GM19463 (cell line): Measurements from ENCODE around the gene CHST8.
"Not testable (repeated sequence)": the region's sequence is repeated elsewhere in the genome, so short reads cannot be mapped to it uniquely, and the experiment has no call there.

ENCODE experiments used
- ATAC-seq: cut with Tn5 transposase; IDR thresholded peaks from one replicate; pipeline ENCODE4 v1.9.1; 2021; ENCODE audit warnings: mild to moderate bottlenecking, moderate library complexity; ENCODE audit not compliant: unreplicated experiment

CHST8 gene

DNA sequence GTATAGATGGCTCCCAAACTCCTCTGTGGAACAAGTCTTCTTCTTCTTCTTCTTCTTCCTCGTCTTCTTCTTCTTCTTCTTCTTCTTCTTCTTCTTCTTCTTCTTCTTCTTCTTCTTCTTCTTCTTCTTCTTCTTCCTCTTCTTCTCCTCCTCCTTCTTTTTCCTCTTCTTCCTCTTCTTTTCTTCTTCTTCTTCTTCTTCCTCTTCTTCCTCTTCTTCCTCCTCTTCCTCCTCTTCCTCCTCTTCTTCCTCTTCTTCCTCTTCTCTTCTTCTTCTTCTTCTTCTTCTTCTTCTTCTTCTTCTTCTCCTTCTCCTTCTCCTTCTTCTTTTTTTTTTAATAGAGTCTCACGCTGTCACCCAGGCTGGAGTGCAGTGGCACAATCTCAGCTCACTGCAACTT lies 3.4 kb upstream of the CHST8 start:
- not testable (repeated sequence) for ATAC-seq

DNA sequence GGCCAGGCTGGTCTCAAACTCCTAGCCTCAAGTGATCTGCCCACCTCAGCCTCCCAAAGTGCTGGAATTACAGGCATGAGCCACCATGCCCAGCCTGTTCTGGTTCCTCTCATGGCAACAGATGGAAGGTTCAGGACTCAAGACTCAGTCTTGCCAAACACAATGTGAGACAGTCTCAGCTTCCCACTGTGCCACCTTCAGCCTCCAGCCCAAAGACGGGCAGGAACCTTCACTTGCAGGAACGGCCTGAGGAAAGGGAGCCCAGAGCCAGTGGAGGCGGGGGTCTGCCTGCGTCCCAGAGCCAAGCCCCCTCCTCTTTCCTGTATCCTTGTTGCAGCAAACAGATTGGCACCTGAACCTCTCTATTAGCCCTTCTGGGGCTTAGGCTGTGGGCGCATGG lies 2.9 kb upstream of the CHST8 start:
- ATAC-seq = no peak

DNA sequence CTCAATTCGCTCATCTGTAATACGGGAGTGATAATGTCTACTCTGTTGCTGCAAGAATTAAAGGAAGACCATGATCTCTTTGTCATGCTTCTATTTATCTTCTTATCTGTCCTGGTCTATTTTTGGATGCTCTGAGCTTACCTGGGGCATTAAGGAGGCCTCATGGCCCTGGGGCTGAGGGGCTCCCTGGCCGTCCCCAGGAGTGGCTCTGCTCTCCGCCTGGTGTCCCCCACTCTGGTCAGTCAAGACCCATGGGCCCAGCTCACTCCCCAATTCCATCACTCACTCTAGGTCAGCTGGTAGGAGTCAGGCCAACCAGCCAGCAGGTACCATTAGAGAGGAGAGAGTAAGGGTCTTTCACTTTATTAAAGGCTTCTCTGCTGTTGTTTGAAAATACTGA lies 1.1 kb upstream of the CHST8 start:
- no peak for ATAC-seq

DNA sequence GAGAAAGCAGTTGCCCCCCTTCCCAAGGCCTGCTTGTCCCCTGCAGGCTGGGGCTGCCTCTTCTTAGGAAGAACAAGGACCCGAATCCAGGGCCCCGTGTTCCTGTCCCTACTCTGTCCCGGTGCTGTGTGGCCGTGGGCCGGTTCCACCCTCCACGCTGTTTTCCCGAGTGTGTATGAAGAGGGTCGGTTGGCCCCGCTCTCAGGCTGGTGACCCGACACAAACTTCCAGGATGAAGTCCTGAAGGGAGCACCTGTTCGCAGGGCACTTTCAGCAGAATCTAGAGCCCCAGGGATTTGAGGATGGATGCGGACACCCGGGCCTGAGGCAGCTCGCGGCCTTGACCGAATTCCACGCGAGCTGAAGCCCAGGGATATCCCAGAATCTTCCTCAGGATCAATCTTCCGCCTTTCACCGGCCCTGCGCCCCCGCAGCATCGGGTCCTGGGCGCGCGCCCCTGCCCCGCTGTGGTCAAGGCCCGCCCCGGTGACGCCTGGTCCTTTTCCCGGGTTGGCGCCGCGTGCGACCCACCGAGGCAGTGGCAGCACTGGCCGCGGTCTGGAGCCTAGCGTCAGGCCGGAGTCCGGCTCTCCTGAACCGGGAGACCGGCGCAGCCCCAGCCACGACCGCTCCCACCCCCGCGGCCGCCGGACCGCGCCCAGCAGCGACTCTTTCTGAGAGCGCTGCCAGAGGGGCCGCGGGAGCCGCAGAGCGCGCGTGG lies 528 bp upstream of the CHST8 start:
- ATAC-seq = no peak

DNA sequence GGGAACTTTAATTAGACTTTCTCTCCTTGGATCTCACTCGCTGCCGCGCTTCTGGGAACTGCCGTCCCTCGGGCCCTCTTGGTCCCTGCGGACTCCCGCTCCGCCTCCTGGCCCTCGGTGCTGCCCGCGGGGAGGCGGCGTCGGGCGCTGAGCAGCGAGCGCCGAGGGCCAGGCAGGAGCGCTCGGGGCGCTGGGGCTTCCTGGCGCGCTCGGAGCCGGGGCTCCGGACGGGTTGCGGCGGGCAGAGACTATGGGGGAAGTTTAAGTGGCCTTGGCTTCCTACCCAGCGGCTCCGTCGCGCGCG lies 704 bp downstream of the CHST8 start:
- ATAC-seq = no peak

DNA sequence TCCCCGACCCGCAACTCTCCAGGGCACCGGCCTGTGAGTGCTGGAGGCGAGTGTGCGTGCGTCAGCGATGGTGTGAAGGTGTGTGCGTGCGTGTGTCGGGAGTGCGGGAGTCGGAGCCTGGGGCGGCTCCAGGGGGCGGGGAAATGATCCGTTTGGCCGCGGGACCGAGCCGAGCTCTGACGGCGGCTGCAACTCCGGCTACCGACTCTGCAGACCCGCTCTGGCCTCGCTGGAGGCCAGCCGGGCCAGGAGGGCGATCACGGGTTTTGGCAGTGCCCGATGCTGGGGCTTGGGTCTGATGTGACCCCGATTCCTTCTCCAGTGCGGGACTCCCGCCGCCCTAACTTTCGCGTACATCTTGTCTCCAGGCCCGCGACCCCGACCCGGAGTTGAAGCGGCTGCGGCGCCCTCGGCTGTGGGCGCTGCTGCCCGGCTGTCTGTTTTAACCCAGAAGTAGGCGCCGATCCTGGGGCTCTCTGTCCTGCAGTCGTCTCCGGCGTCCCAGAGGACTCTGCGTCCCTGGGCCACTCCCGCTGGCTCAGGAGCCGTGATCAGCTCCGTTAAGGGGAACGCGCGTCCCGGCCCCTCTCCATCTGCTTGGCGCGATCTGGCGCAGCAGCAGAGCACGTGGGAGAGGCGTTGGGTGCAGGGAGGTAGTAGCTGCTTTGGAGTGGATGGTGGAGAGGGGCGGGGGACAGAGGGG lies 1.2 kb downstream of the CHST8 start:
- no peak for ATAC-seq

DNA sequence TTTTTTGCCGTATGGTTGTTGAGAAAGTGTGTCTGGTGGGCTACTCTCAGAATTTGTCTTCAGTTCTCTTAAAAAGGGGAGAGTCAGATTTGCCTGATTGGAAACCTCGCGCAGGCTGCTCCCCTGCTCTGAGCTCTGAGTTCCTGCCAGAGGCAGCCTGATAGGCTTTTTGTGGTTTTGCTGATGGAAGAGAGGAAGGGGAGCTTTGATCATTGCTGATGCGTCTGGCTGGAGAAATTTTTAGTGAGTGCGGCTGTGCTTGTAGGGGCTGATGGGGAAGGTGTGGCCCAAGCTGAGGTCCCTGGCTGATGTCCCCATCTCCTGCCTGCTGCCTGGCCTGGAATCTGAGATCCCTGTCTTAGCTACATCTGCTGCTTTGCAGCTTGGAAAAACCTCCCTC lies 2.8 kb downstream of the CHST8 start:
- ATAC-seq = no peak

DNA sequence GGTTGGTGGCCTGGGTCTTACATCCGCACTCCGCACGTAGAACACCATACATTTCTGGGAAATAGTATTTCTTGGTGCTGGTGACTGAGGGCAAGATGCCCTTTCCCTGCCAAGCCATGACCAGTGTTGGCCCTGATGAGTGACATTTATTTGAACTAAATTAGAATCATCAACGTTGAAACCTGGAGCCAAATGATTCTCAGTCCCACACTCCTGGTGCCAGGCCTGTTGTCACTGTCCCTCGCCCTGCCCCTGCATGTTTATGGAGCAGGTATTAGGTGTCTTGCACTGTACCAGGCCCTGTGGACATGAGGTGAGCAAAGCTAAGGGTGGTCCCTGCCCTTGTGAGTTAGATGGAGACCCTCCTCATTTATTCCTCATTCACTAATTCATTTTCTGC lies 5.8 kb downstream of the CHST8 start:
- ATAC-seq = no peak

DNA sequence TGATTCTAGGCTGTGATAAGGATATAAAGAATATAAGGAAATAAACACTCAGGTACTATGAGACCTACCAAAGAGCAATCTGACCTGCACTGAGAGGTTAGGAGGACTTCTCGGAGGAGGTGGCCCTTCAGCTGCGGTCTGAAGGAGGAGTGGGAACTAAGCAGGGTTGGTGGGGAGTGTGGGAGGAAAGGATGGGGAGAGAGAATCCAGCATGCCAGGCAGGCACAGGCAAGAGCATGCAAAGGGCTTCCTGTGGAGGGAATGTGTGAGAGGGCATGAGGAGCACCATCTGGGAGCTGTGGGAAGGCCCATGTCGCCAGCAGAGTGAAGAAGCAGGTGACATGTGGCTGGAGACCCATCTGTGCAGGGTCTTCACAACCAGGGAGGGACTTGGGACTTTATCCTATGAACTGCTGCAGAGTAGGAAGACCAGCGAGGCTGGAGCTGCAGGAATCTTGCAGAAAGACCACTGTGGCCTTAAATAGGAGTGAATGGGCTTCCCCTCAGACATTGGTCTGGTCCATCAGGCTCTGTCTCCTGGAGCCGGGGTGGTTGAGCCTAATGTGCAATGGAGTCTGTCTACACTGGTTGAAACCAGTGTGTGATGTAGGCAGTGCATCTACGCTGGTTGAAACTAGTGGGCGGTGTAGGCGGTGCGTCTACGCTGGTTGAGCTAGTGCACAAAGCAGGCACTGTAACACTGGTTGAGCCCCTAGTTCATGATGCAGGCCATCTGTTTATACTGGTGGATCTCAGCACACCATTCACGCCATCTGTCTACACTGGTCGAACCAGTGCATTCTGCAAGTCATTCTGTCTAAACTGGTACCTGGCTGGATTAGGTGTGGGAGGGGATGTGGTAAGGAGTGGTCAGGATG lies 6.4 kb downstream of the CHST8 start:
- ATAC-seq = no peak

DNA sequence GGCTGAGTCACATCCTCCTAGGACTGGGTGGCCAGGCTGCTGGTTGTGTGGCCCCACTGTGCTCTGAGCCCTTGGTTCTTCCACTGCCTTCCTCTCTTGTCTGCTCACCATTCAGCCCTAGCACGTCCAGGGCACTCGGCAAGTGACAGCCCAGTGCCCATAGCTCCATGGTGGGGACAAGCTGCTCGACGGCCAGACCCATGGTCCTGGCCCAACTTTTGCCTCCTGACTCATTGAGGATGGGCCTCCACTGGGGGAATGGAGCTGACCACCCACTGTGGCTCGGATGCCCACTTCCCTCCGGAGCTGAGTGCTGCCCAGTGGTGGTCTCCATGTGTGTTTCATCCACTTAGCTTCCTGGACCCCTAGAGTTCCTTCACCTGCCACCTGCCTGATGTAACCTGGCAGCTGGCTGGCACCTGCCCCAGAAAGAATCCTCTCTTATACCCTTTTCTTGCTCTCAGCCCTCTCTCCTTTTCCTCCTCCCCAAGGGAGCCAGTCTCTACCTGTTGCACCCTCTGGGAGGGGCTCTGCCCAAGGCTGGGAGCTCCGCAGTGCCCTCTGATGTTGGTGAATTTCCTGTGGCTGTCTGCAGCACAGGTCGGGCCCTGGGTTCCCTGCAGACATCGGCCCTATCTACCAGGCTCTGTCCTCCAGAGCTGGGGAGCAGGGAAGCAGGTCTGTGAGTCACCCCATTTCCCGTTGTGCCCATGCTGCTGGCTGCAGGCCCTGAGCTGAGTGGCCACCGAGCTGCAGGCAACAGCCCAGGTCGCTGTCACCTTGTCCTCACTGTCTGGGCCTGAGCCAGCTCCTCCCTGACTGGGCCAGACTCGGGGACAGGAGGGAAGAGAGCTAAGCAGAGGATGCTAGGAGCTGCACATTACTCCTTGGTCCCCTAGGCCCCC lies 7.4 kb downstream of the CHST8 start:
- no peak for ATAC-seq

DNA sequence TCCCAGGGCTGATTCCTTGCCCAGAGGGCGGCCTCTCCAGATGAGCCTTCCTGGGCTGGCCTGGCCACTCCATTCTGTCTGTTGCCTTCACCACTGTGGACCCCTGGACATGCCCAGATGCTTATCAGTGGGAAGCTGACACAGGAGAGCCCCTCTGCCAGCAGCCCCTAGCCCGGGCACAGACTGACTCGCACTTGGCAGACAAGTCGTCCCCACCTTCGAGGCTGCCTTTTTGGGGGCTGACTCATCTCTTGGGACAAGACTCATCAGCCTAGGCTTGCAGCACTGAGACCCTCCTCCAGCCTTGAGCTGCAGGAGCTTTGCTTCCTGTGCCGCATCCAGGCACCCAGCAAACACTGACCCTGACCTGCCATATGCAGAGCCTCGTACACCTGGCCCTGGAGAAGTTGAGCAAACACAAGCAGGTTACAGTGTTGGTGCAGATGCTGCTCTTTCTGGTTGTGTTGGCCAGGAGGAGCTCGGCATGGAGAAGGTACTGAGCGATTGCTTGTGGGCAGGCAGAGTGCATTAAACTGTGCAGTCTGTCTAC lies 8.1 kb downstream of the CHST8 start:
- no peak for ATAC-seq

DNA sequence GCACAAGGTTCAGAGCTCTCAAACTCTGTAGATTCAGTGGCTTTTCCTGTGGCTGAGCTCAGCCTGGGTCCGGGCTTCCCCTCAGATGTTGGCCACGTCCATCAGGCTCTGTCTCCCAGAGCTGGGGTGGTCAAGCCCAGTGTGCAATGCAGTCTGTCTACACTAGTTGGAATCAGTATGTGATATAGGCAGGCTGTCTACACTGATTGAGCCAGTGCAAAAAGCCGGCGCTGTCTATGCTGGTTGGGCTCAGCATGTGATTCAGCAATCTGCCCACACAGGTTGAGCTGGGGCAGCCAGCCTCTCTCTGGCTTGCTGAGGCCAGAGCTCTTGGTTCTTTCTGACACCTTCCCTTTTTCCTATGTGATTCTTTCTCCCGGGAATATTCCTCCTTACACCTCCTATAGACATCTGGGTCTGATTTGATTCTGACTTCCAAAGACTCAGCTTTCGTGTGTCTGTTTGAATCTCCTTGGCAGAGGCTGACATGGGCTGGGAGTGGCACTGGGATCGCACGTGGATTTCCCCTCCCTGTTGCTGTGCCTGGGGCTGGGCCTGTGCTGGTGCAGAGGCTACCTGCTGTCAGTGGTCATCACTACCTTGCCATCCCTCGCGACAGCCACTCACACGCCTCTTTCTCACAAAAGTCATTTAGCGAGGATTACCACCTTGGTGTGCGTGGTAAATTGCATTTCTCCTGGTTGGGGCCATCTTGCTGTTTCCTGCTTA lies 9.3 kb downstream of the CHST8 start:
- no peak for ATAC-seq

DNA sequence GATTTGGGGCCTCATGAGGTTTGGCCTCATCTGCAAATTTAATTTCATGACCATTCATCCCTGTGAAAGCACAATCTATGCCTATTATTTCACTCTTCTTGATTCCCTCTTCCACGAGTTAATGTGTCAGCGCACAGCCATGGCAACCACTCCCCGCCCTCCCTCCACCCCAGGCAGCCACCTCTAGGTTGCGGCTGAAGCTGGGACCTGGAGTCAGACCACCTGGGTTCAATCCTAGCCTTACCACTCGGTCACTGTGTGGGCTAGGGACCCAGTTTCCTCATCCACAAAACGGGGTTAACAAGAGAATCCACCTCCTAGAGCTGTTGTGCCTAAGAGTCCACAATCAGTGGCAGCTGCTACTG lies 9.8 kb downstream of the CHST8 start:
- no peak for ATAC-seq

DNA sequence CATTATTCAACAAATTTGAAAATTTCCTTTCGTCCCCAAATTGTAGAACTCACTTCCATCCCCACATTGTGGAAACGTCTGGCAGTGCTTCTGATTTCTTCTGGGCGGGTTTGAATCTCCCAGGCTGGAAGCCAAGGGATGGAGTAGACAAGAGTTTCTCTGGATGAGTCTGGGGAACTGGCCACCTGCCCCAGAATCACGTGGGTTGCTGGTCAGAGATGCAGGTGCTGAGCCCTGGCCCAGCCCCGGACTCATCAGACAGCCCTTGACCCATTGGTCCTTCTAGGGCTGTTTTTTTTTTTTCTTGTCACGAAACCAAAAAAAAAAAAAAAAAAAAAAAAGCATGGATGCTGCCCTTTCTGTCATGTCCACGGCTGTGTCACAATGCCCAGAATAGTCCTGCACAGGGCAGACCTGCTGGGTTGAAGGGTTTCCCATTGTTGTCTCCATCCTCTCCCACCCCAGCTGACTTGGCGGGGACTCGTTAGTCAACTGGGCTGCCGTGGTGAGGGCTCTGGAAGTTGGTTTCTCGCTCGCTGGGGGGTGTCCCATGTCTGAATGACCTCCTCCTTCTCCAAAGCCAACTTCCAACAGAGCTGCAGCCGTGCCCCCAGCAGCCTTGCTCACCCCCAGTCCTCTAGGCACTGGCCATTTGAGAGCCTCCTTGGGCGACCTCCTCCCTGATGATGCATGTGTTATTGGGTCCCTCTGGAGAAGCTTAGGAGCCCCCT lies 12.8 kb downstream of the CHST8 start:
- no peak for ATAC-seq

DNA sequence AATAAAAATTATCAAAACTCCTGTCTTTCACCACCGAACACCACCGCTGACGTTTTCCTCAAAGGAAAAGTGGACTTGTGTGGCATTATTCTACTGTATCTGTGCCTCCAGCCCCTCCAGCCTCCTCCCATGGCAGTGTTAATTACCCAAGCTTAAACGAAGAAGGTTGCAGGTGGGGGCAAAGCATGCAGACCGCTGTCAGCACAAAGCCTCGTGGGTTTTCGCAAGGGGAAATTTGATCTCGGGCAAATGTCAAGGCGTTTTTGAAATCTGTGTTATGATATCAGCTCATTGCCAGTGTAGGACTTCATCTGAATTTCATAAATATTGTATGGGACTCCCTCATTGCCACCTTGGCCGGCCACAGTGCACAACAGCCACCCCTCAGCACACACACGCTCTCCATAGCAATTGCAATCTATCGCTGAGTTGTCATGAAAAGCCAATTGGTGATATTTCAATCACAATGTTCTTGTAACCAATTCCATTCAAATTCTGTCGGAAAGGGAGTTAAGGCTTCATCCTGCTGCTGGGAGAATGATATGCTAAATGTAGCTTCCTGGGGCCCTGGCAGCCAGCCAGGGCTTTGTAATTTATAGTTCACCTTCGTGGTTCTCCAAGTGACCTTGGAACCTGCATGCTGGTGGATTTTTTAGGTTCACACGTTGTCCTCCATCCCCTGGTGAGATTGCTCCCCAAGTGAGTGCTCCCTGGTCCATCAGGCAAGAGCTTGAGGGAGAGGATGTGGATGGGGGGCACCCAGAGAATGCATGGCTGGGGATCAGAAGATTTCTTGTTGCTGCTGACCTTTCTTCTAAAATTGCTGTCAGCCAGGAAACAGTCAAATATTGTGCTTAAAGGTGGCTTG lies 16.6 kb downstream of the CHST8 start:
- no peak for ATAC-seq

DNA sequence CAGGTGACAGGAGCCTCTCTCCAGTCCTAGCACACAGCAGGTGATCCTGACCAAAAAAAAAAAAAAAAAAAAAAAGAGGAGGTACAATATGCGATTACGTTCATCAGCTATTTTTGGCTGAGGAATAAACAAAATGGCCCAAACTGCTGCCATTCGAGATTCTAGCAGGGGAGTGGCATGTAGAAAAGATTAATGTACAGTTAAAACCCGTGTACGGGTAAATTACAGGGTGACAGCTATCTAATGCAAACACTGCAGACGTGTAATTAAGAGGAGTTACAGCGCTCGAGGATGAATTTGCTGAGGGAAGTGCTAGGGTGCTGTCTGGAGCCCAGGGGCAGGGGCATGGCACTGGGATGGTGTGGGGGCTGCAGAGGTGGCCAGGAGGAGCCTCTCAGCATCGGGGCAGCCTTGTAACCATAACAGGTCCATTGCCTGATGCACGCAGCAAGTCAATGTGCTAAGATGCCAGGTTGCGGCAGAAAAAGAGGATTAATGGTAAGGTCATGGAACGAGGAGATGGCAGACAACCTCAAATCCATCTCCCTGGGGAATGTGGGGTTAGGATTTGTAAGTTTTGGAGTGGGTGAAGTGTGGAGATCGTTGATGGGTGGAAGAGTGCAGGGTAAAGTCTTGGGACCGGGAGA lies 17.4 kb downstream of the CHST8 start:
- no peak for ATAC-seq

DNA sequence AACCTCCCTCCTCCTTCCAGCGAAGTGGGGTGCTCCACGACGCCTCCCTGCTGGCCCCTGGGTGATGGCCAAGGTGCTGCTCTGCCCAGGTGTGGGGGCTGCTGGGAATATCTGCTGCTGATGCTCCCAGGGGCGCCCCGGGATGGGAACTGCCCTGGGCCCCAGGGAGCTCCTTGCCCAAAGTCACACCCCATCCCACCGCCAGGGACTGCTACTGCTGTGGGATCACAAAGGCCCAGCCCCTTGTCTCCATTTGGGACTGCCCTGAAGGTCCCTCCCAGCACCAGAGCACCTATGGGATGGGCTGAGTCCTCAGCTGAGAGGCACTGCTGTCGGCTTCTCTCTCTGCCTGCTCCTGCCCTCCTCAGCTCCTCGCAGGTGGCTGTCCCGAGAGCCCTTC lies 19.0 kb downstream of the CHST8 start:
- ATAC-seq = no peak

DNA sequence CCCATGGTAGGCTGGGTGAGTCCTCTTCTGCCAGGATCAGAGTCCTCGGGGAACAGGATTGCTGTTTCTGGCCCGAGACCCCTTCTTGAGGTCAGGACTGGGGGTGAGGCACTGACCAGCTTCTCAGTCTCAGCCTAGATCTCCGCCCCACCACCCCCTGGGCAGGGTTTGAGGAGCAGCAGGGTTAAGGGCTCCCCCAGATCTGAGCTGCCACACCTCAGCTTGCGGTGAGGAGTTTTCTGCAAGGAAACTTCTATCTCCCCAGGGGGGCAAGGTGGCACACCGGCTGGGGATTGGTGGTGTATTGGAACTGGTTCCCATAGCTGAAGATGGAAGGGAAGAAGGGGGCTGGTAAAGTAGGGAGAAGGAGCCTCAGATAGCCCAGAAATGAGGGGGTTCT lies 19.5 kb downstream of the CHST8 start:
- ATAC-seq = no peak
